H1 (cell line): ENCODE data around the gene MDFI. TPM values are rescaled to one million over a fixed set of nuclear protein-coding genes. Genes with fewer than 3 reads are reported as not detected.

Experiments used
- CTCF ChIA-PET: fragments of 300-600 bp; sonication (Branson Sonifier 250); formaldehyde crosslinking; loops from one replicate; lab custom pipeline; 2021; ENCODE audit not compliant: partially characterized antibody; lab: Charles Lee
- POLR2A ChIA-PET: fragments of 300-600 bp; sonication (Branson Sonifier 250); formaldehyde crosslinking; loops from one replicate; lab custom pipeline; 2021; ENCODE audit warnings: inconsistent platforms; ENCODE audit not compliant: partially characterized antibody; lab: Charles Lee
- DNase-seq, 2 experiments: peaks; one replicate each; pipeline versions ENCODE4 v3.0.0 to v3.0.0-alpha.2; 2010 to 2022; ENCODE audit warnings: low spot score in 2 of 2, low read depth in 1 of 2, mixed read lengths in 1 of 2
- FAIRE-seq: peaks from 2 replicates; lab custom pipeline; 2011; peaks lifted over from hg19 to GRCh38; lab: Jason Lieb, UNC
- H2AFZ ChIP-seq: 2 replicates; pipeline ENCODE4 v1.8.1; 2012; ENCODE audit warnings: low read length, inconsistent platforms
- H2AK5ac ChIP-seq: 2 replicates; pipeline ENCODE4 v1.6.1; 2013; ENCODE audit warnings: low read depth, low read length
- H2BK120ac ChIP-seq: replicated peaks from 2 replicates; pipeline ENCODE3; 2013; ENCODE audit warnings: low read depth, low read length, inconsistent platforms
- H2BK12ac ChIP-seq: 2 replicates; pipeline ENCODE4 v1.6.1; 2013; ENCODE audit warnings: low read depth, low read length
- H2BK15ac ChIP-seq: 2 replicates; pipeline ENCODE4 v1.6.1; 2013; ENCODE audit warnings: low read length
- H2BK20ac ChIP-seq: 2 replicates; pipeline ENCODE4 v1.6.1; 2013; ENCODE audit warnings: low read length
- H2BK5ac ChIP-seq: 2 replicates; pipeline ENCODE4 v1.6.1; 2013; ENCODE audit warnings: low read depth, low read length
- H3K14ac ChIP-seq: 2 replicates; pipeline ENCODE4 v1.6.1; 2013; ENCODE audit warnings: inconsistent platforms; ENCODE audit not compliant: insufficient read length
- H3K18ac ChIP-seq: 2 replicates; pipeline ENCODE4 v1.6.1; 2013; ENCODE audit warnings: low read length; ENCODE audit errors: extremely low read depth
- H3K23ac ChIP-seq: 2 replicates; pipeline ENCODE4 v1.6.1; 2013; ENCODE audit warnings: inconsistent platforms; ENCODE audit not compliant: insufficient read length
- H3K23me2 ChIP-seq: 2 replicates; pipeline ENCODE4 v1.6.1; 2013; ENCODE audit warnings: low read depth, low read length
- H3K27ac ChIP-seq: 2 replicates; pipeline ENCODE4 v1.6.1; 2011; ENCODE audit warnings: low read depth, low read length, inconsistent platforms
- H3K27me3 ChIP-seq, 4 experiments: replicated peaks in 1 of 4; 1 replicate in 1 of 4; 2 replicates in 3 of 4; pipeline versions ENCODE4 v1.6.1 to v1.8.1; 2011 to 2013; ENCODE audit warnings: low read length in 3 of 4, mild to moderate bottlenecking in 3 of 4, inconsistent platforms in 2 of 4, mixed read lengths in 2 of 4, moderate library complexity in 1 of 4; ENCODE audit not compliant: control insufficient read depth in 3 of 4, insufficient read depth in 3 of 4; ENCODE audit errors: extremely low read depth in 1 of 4
- H3K36me3 ChIP-seq, 4 experiments: 2 replicates each; pipeline versions ENCODE4 v1.6.1 to v1.8.1; 2011 to 2013; ENCODE audit warnings: mild to moderate bottlenecking in 4 of 4, low read length in 3 of 4, moderate library complexity in 2 of 4, control low read depth in 1 of 4, inconsistent platforms in 1 of 4; ENCODE audit not compliant: insufficient read depth in 4 of 4, control insufficient read depth in 2 of 4
- H3K4ac ChIP-seq: replicated peaks from 2 replicates; pipeline ENCODE3; 2013; ENCODE audit warnings: low read length, low read depth, mixed read lengths, inconsistent platforms; ENCODE audit not compliant: insufficient read length
- H3K4me1 ChIP-seq, 4 experiments: replicated peaks in 1 of 4; 1 replicate in 1 of 4; 2 replicates in 3 of 4; pipeline versions ENCODE4 v1.6.1 to v1.8.1; 2011 to 2013; ENCODE audit warnings: low read length in 3 of 4, inconsistent platforms in 2 of 4, mixed read lengths in 1 of 4; ENCODE audit not compliant: insufficient read depth in 4 of 4, control insufficient read depth in 3 of 4
- H3K4me2 ChIP-seq, 2 experiments: 2 replicates each; pipeline versions ENCODE4 v1.6.1 to v1.8.1; 2011 to 2013; ENCODE audit warnings: low read depth in 2 of 2, low read length in 2 of 2, control low read depth in 1 of 2, inconsistent platforms in 1 of 2, mild to moderate bottlenecking in 1 of 2; ENCODE audit not compliant: insufficient read depth in 1 of 2
- H3K4me3 ChIP-seq, 4 experiments: fragments of 200-600, 300-600 bp in 1 of 4; sonication (generic), shearing (Covaris generic), sonication (Bioruptor Twin) in 1 of 4; 2 replicates each; pipeline versions ENCODE4 v1.5.1 to v1.8.1; 2011 to 2016; ENCODE audit warnings: low read length in 4 of 4, low read depth in 3 of 4, control low read depth in 2 of 4, inconsistent platforms in 2 of 4, mild to moderate bottlenecking in 2 of 4, mixed read lengths in 1 of 4, moderate library complexity in 1 of 4; ENCODE audit not compliant: insufficient read depth in 2 of 4; ENCODE audit errors: extremely low read depth in 1 of 4
- H3K56ac ChIP-seq: replicated peaks from 2 replicates; pipeline ENCODE3; 2013; ENCODE audit warnings: low read depth, mild to moderate bottlenecking, mixed read lengths, low read length, inconsistent platforms; ENCODE audit not compliant: insufficient read length
- H3K79me1 ChIP-seq: 2 replicates; pipeline ENCODE4 v1.6.1; 2013; ENCODE audit warnings: low read depth, low read length, control low read depth
- H3K79me2 ChIP-seq, 2 experiments: 2 replicates each; pipeline versions ENCODE4 v1.6.1 to v1.8.1; 2012 to 2013; ENCODE audit warnings: low read length in 2 of 2, mild to moderate bottlenecking in 2 of 2, inconsistent platforms in 1 of 2; ENCODE audit not compliant: insufficient read depth in 2 of 2, control insufficient read depth in 1 of 2
- H3K9ac ChIP-seq, 4 experiments: replicated peaks in 1 of 4; 1 replicate in 1 of 4; 2 replicates in 3 of 4; pipeline versions ENCODE4 v1.6.1 to v1.8.1; 2011 to 2013; ENCODE audit warnings: low read depth in 3 of 4, low read length in 3 of 4, control low read depth in 2 of 4, mild to moderate bottlenecking in 2 of 4, moderate library complexity in 2 of 4, inconsistent platforms in 1 of 4; ENCODE audit errors: extremely low read depth in 1 of 4
- H3K9me3 ChIP-seq, 2 experiments: 2 replicates each; pipeline versions ENCODE4 v1.6.1 to v1.8.1; 2012 to 2013; ENCODE audit warnings: mild to moderate bottlenecking in 2 of 2, moderate library complexity in 2 of 2, control low read depth in 1 of 2, inconsistent platforms in 1 of 2, low read depth in 1 of 2, low read length in 1 of 2, mixed read lengths in 1 of 2; ENCODE audit not compliant: insufficient read depth in 2 of 2
- H4K20me1 ChIP-seq, 2 experiments: replicated peaks in 1 of 2; 2 replicates each; pipeline versions ENCODE3 to v1.8.1; 2011 to 2013; ENCODE audit warnings: inconsistent platforms in 2 of 2, low read length in 2 of 2, mild to moderate bottlenecking in 1 of 2; ENCODE audit not compliant: insufficient read depth in 2 of 2, control insufficient read depth in 1 of 2
- H4K5ac ChIP-seq: 2 replicates; pipeline ENCODE4 v1.6.1; 2013; ENCODE audit warnings: low read length, low read depth, mixed read lengths, inconsistent platforms; ENCODE audit not compliant: insufficient read length
- H4K8ac ChIP-seq: 2 replicates; pipeline ENCODE4 v1.8.0; 2013; ENCODE audit warnings: mild to moderate bottlenecking, moderate library complexity, low read length, inconsistent platforms; ENCODE audit not compliant: insufficient read depth; ENCODE audit errors: extremely low read depth
- H4K91ac ChIP-seq: replicated peaks from 2 replicates; pipeline ENCODE3; 2013; ENCODE audit warnings: low read length, mixed read lengths, inconsistent platforms; ENCODE audit not compliant: insufficient read length
- TBP ChIP-seq: IDR thresholded peaks from 2 replicates; pipeline ENCODE4 v1.6.1; 2011; ENCODE audit warnings: low read depth, low read length, improper control_type of control experiment
- ZNF274 ChIP-seq: IDR thresholded peaks from 2 replicates; pipeline ENCODE4 v1.7.0; 2012; ENCODE audit warnings: low read length, borderline replicate concordance; ENCODE audit errors: extremely low read depth
- WGBS, 2 experiments: shearing (Covaris generic) in 1 of 2; methylation state at CpG; one replicate each; pipeline versions ENCODE4 v1.1.6 to v1.1.7; 2013 to 2015; ENCODE audit warnings: low lambda C conversion rate in 2 of 2, mixed read lengths in 2 of 2, inconsistent platforms in 1 of 2, low coverage in 1 of 2, missing lambda C conversion rate in 1 of 2; ENCODE audit not compliant: insufficient replicate concordance in 2 of 2, insufficient coverage in 1 of 2, insufficient read length in 1 of 2; ENCODE audit errors: extremely low coverage in 1 of 2, missing lambda C conversion rate in 1 of 2; 5-methylcytosine and 5-hydroxymethylcytosine counted together
- polyA plus RNA-seq, 7 experiments: library from polyadenylated mRNA; depleted of rRNA in 3 of 7; stranded (reverse) in 5 of 7; unstranded in 2 of 7; fragments of >200 nt in 5 of 7; fragments of 200-250 nt in 2 of 7; gene quantifications; 1 replicate in 5 of 7; 2 replicates in 1 of 7; 4 replicates in 1 of 7; pipeline versions ENCODE4 v1.2.1 to v1.2.3, GENCODE V29; 2011 to 2013; ENCODE audit warnings: missing spikeins in 2 of 7, mixed read lengths in 2 of 7
- total RNA-seq: library from RNA; stranded (reverse); fragmentation: NEBNext Ultra II Directional; extraction: Animal tissue kit (Norgen Biotek cat#: 25700); gene quantifications from 2 replicates; pipeline ENCODE4 v1.2.1, GENCODE V29; 2021

The MDFI gene
- total and polyA plus RNA-seq, 2 of the 8 experiments (the other 6 are each of a cell fraction or from before 2014, with no cell fraction given): 41.0 to 65.6 TPM

GRCh38 chr6:41654698-41655151 is 16.5 kb downstream of the MDFI start:
- Histone ChIP-seq H2BK12ac (no peak overlapping the region), H4K20me1 (no peaks in the 10 kb centered on the region), H2BK120ac (no peak overlapping the region), H4K91ac (peak overlapping the region; percentile 26), H2BK15ac (no peak overlapping the region), H3K9ac (no peak overlapping the region), H2AK5ac (no peak overlapping the region), H3K27me3 (no peaks in the 10 kb centered on the region; a peak in 1 of 7 replicates), H2BK20ac (no peak overlapping the region), H3K79me1 (no peaks in the 10 kb centered on the region), H2BK5ac (no peak overlapping the region), H4K5ac (no peak overlapping the region), H3K14ac (no peak overlapping the region), H2AFZ (no peak overlapping the region), H3K4ac (no peak overlapping the region), H4K8ac (no peak overlapping the region), H3K18ac (no peak overlapping the region), H3K36me3 (peaks cover 0 to 1% (median under 1%) of the 10 kb centered on the region in 4 experiments; a peak in 4 of 8 replicates), H3K4me2 (no peak overlapping the region), H3K4me1 (peaks cover 0 to 11% (median 4%) of the 10 kb centered on the region in 4 experiments; a peak in 4 of 7 replicates), H3K56ac (no peak overlapping the region), H3K23me2 (0 out of 2 replicates have a peak, but pooled peaks cover 2% of the 10 kb centered on the region), H3K4me3 (no peak overlapping the region), H3K9me3 (no peaks in the 10 kb centered on the region), H3K27ac (no peak overlapping the region), H3K79me2 (no peaks in the 10 kb centered on the region), H3K23ac (no peak overlapping the region)
- POLR2A ChIA-PET: no interaction called here
- WGBS, 2 experiments: 87% methylated on average over 8 of the region's 8 CpGs; no CpG with 5 or more reads in 1 of the 2 experiments
- no peak for FAIRE-seq
- no peak for DNase-seq
- no peak for TF ChIP-seq ZNF274
- TF ChIP-seq TBP: no peak
- CTCF ChIA-PET: interaction anchor here (0.6 to 4.6 kb wide), 6 partner anchors 24 to 282 kb away, joined by 3 to 37 read pairs (median 3); no protein-coding TSS in a partner anchor
